ENCODE measurements around the gene CHST3. TPM values are rescaled to one million over a fixed set of nuclear protein-coding genes. Genes with fewer than 3 reads are reported as not detected.
A peak's percentile ranks its signal among the peaks of the same experiment; 100 is the strongest.

CHST3 gene
- total and polyA plus RNA-seq, 7 donors: 0.23 to 25.5 (median 12.8) TPM

GRCh38 chr10:71957546-71958275 lies 6.5 kb upstream of the CHST3 start:
- no peak for TF ChIP-seq EP300 (IDR thresholded peaks at IDR 0.05)
- no peak for TF ChIP-seq POLR2A (IDR thresholded peaks at IDR 0.05)
- TF ChIP-seq, protein P1, sequence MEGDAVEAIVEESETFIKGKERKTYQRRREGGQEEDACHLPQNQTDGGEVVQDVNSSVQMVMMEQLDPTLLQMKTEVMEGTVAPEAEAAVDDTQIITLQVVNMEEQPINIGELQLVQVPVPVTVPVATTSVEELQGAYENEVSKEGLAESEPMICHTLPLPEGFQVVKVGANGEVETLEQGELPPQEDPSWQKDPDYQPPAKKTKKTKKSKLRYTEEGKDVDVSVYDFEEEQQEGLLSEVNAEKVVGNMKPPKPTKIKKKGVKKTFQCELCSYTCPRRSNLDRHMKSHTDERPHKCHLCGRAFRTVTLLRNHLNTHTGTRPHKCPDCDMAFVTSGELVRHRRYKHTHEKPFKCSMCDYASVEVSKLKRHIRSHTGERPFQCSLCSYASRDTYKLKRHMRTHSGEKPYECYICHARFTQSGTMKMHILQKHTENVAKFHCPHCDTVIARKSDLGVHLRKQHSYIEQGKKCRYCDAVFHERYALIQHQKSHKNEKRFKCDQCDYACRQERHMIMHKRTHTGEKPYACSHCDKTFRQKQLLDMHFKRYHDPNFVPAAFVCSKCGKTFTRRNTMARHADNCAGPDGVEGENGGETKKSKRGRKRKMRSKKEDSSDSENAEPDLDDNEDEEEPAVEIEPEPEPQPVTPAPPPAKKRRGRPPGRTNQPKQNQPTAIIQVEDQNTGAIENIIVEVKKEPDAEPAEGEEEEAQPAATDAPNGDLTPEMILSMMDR (IDR thresholded peaks at IDR 0.05): no peak
- no peak for TF ChIP-seq POLR2AphosphoS5 (IDR thresholded peaks at IDR 0.05)
- peaks cover 0 to 7% (median 4%) of the 10 kb centered on the region in 4 donors for H3K4me1 ChIP-seq
- no peak overlapping the region for H3K27ac ChIP-seq
- intact Hi-C loops (cut with DNase I): loop anchor here (5.0 to 10.0 kb wide), 2 partner anchors 257 to 380 kb away; partner anchors contain the start of genes ANAPC16 and ASCC1
- no peaks in the 10 kb centered on the region for H3K36me3 ChIP-seq
- 69 to 74% methylated on average over 9 of the region's 9 CpGs for WGBS, 2 donors
- no peaks in the 10 kb centered on the region for H3K27me3 ChIP-seq
- H3K4me3 ChIP-seq: no peak overlapping the region
- DNase-seq: no peak
- peaks cover 0 to 11% (median 3%) of the 10 kb centered on the region in 4 donors for H3K9me3 ChIP-seq

- Histone ChIP-seq H3K36me3 (no peaks in the 10 kb centered on the region), H3K9me3 (peaks cover 0 to 11% (median 3%) of the 10 kb centered on the region in 4 donors), H3K27me3 (no peaks in the 10 kb centered on the region), H3K27ac (no peak overlapping the region), H3K4me1 (peaks cover 0 to 21% (median 14%) of the 10 kb centered on the region in 4 donors), H3K4me3 (no peak overlapping the region)
- 76 to 88% methylated on average over 3 of the region's 3 CpGs for WGBS, 2 donors
- TF ChIP-seq POLR2A (IDR thresholded peaks at IDR 0.05) (no peak), POLR2AphosphoS5 (IDR thresholded peaks at IDR 0.05) (no peak), EP300 (IDR thresholded peaks at IDR 0.05) (no peak)
- TF ChIP-seq, protein P1 (IDR thresholded peaks at IDR 0.05): no peak
- intact Hi-C loops (cut with DNase I): loop anchor here (5.0 to 10.0 kb wide), 2 partner anchors 255 to 378 kb away; partner anchors contain the start of genes ANAPC16 and ASCC1
- no peak for DNase-seq
Observed at GRCh38 chr10:71959526-71959925, 4.7 kb upstream of the CHST3 start.

GRCh38 chr10:71961831-71962230 lies 2.4 kb upstream of the CHST3 start:
- Histone ChIP-seq H3K9me3 (no peaks in the 10 kb centered on the region), H3K27ac (peak overlapping the region in 1 of 4 donors; percentile 93), H3K4me1 (peaks cover 0 to 37% (median 27%) of the 10 kb centered on the region in 4 donors), H3K4me3 (no peak overlapping the region), H3K36me3 (no peaks in the 10 kb centered on the region), H3K27me3 (no peaks in the 10 kb centered on the region)
- 92 to 94% methylated on average over 10 of the region's 10 CpGs for WGBS, 2 donors
- no peak for DNase-seq
- intact Hi-C loops (cut with DNase I): loop anchor here (5.0 kb wide), 1 partner anchor 65 kb away; no protein-coding TSS in a partner anchor
- TF ChIP-seq, protein P1 (IDR thresholded peaks at IDR 0.05): no peak
- TF ChIP-seq POLR2AphosphoS5 (IDR thresholded peaks at IDR 0.05) (no peak), EP300 (IDR thresholded peaks at IDR 0.05) (no peak), POLR2A (IDR thresholded peaks at IDR 0.05) (no peak)

DNA sequence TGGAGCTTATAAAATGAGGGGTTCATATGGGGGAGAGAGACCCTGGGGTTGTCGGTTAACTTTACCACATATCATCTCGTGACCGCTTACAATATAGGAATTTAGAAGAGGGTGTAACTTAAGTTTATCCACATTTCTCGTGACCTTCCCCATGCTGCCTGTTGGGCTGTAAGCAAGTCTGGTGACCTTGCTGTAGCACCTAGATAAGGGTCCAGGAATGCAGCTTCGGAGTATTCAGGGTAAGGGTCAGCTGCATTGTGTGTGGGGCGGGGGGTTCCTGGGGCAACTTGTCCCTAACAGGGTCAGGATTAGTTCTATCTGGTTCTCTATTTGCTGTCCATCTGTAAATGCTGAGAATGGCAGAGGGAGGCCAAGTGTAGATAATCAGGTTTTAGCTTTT lies 1.3 kb upstream of the CHST3 start:
- intact Hi-C loops (cut with DNase I): loop anchor here (5.0 kb wide), 1 partner anchor 66 kb away; no protein-coding TSS in a partner anchor
- Histone ChIP-seq H3K27me3 (no peaks in the 10 kb centered on the region), H3K4me3 (no peak overlapping the region), H3K36me3 (no peaks in the 10 kb centered on the region), H3K27ac (peak overlapping the region; percentile 93 to 99 (median 93)), H3K9me3 (no peaks in the 10 kb centered on the region), H3K4me1 (peaks cover 0 to 42% (median 36%) of the 10 kb centered on the region in 4 donors)
- DNase-seq: no peak
- TF ChIP-seq POLR2AphosphoS5 (IDR thresholded peaks at IDR 0.05) (no peak), EP300 (IDR thresholded peaks at IDR 0.05) (no peak), POLR2A (IDR thresholded peaks at IDR 0.05) (no peak)
- TF ChIP-seq, protein P1 (IDR thresholded peaks at IDR 0.05): no peak
- WGBS, 2 donors: 80 to 94% methylated on average over 6 of the region's 6 CpGs

Measured in sigmoid colon (tissue), 7 donors.